IMR-90 (cell line): ENCODE data around the gene FTL. TPM values are rescaled to one million over a fixed set of nuclear protein-coding genes. Genes with fewer than 3 reads are reported as not detected.
"Not testable (repeated sequence)": the region's sequence is repeated elsewhere in the genome, so short reads cannot be mapped to it uniquely, and the experiment has no call there.

Experiments
- ATAC-seq: fragments of 200-7000 bp; cut with Tn5 transposase; 2 replicates; pipeline ENCODE4 v1.9.1; 2020; ENCODE audit warnings: low read depth, mild to moderate bottlenecking, moderate library complexity
- BruUV-seq: library from RNA; stranded (reverse); fragments of 400-500 nt; replicated peaks from 2 replicates; lab custom pipeline; 2021; lab: Mats Ljungman, UMichigan
- CTCF ChIA-PET: fragments of 300-600 bp; formaldehyde crosslinking; extraction: SDS; loops from one replicate; lab custom pipeline; 2021; ENCODE audit warnings: antibody characterized with exemption; lab: Yijun Ruan, JAX
- POLR2A ChIA-PET: fragments of 300-600 bp; sonication (Branson Sonifier 250); formaldehyde crosslinking; loops from one replicate; lab custom pipeline; 2022; ENCODE audit warnings: antibody characterized with exemption; ENCODE audit not compliant: unreplicated experiment; lab: Charles Lee
- DNase-seq: peaks from one replicate; pipeline ENCODE4 v3.0.0; 2013
- H2AFZ ChIP-seq: replicated peaks from 2 replicates; pipeline ENCODE3; 2013; ENCODE audit warnings: low read length, mild to moderate bottlenecking; ENCODE audit not compliant: poor library complexity
- H2AK5ac ChIP-seq: 2 replicates; pipeline ENCODE4 v1.6.1; 2013; ENCODE audit warnings: low read depth, low read length, inconsistent platforms
- H2AK9ac ChIP-seq: replicated peaks from 2 replicates; pipeline ENCODE3; 2013; ENCODE audit warnings: mild to moderate bottlenecking, low read depth, low read length, moderate library complexity; ENCODE audit not compliant: poor library complexity
- H2BK120ac ChIP-seq: 2 replicates; pipeline ENCODE4 v1.6.1; 2013; ENCODE audit warnings: low read depth, low read length, inconsistent platforms
- H2BK15ac ChIP-seq: 3 replicates; pipeline ENCODE4 v1.6.1; 2013; ENCODE audit warnings: low read depth, low read length, inconsistent platforms
- H2BK20ac ChIP-seq: 2 replicates; pipeline ENCODE4 v1.6.1; 2013; ENCODE audit warnings: low read depth, mild to moderate bottlenecking, inconsistent platforms, low read length, moderate library complexity
- H2BK5ac ChIP-seq: 2 replicates; pipeline ENCODE4 v1.6.1; 2013; ENCODE audit warnings: mild to moderate bottlenecking, low read depth, low read length, inconsistent platforms; ENCODE audit not compliant: poor library complexity, severe bottlenecking
- H3K14ac ChIP-seq: replicated peaks from 2 replicates; pipeline ENCODE4 v1.6.1; 2013; ENCODE audit warnings: low read depth, low read length, inconsistent platforms
- H3K18ac ChIP-seq: 2 replicates; pipeline ENCODE4 v1.6.1; 2013; ENCODE audit warnings: low read depth, low read length, control low read depth
- H3K23ac ChIP-seq: 2 replicates; pipeline ENCODE4 v1.6.1; 2013; ENCODE audit warnings: low read depth, low read length, inconsistent platforms
- H3K27ac ChIP-seq: 2 replicates; pipeline ENCODE4 v1.5.1; 2013; ENCODE audit warnings: mild to moderate bottlenecking, control low read depth, low read length; ENCODE audit not compliant: insufficient read depth
- H3K27me3 ChIP-seq: 2 replicates; pipeline ENCODE4 v1.6.1; 2013; ENCODE audit warnings: low read length; ENCODE audit not compliant: control insufficient read depth, insufficient read depth
- H3K36me3 ChIP-seq: 2 replicates; pipeline ENCODE4 v1.6.1; 2013; ENCODE audit warnings: low read length, mixed read lengths; ENCODE audit not compliant: control insufficient read depth, insufficient read depth
- H3K4ac ChIP-seq: 2 replicates; pipeline ENCODE4 v1.6.1; 2013; ENCODE audit warnings: low read depth, low read length, inconsistent platforms
- H3K4me1 ChIP-seq: 2 replicates; pipeline ENCODE4 v1.6.1; 2013; ENCODE audit warnings: low read length, mixed read lengths; ENCODE audit not compliant: control insufficient read depth, insufficient read depth
- H3K4me2 ChIP-seq: 2 replicates; pipeline ENCODE4 v1.6.1; 2013; ENCODE audit warnings: low read depth, mild to moderate bottlenecking, control low read depth, low read length, moderate library complexity
- H3K4me3 ChIP-seq: 2 replicates; pipeline ENCODE4 v1.5.1; 2013; ENCODE audit warnings: low read depth, mild to moderate bottlenecking, control low read depth, low read length, moderate library complexity; ENCODE audit not compliant: insufficient read depth
- H3K56ac ChIP-seq: 2 replicates; pipeline ENCODE4 v1.6.1; 2013; ENCODE audit warnings: low read length, inconsistent platforms; ENCODE audit not compliant: insufficient read depth; ENCODE audit errors: extremely low read depth
- H3K79me1 ChIP-seq, 2 experiments: 2 replicates each; pipeline ENCODE4 v1.6.1; 2013; ENCODE audit warnings: low read length in 2 of 2, inconsistent platforms in 1 of 2, low read depth in 1 of 2
- H3K9ac ChIP-seq: 2 replicates; pipeline ENCODE4 v1.6.1; 2013; ENCODE audit warnings: low read depth, low read length, control low read depth
- H3K9me1 ChIP-seq: 2 replicates; pipeline ENCODE4 v1.6.1; 2013; ENCODE audit warnings: low read length, inconsistent platforms; ENCODE audit not compliant: insufficient read depth
- H3K9me3 ChIP-seq: 2 replicates; pipeline ENCODE4 v1.6.1; 2013; ENCODE audit warnings: low read length; ENCODE audit not compliant: control insufficient read depth, insufficient read depth
- H4K20me1 ChIP-seq: 2 replicates; pipeline ENCODE4 v1.6.1; 2013; ENCODE audit warnings: low read length, inconsistent platforms; ENCODE audit not compliant: insufficient read depth
- H4K5ac ChIP-seq: 2 replicates; pipeline ENCODE4 v1.6.1; 2013; ENCODE audit warnings: mild to moderate bottlenecking, low read depth, low read length, control low read depth
- H4K8ac ChIP-seq, 2 experiments: 2 replicates each; pipeline ENCODE4 v1.6.1; 2013; ENCODE audit warnings: low read depth in 2 of 2, low read length in 2 of 2, control low read depth in 1 of 2, inconsistent platforms in 1 of 2
- H4K91ac ChIP-seq: 2 replicates; pipeline ENCODE4 v1.6.1; 2013; ENCODE audit warnings: low read depth, low read length, inconsistent platforms; ENCODE audit not compliant: insufficient read depth
- WGBS, 2 experiments: methylation state at CpG; one replicate each; pipeline versions ENCODE4 v1.1.5 to v1.1.7; 2013; ENCODE audit warnings: missing lambda C conversion rate in 2 of 2; ENCODE audit not compliant: insufficient read length in 1 of 2; ENCODE audit errors: extremely low coverage in 2 of 2; 5-methylcytosine and 5-hydroxymethylcytosine counted together
- dilution Hi-C: fragments of 300-500 bp; cut with HindIII; formaldehyde crosslinking; loops from one replicate; pipeline ENCODE4 v1.14.3; 2018; ENCODE audit warnings: low sequenced_read_pairs; ENCODE audit not compliant: unreplicated experiment
- in situ Hi-C: fragments of 300-500 bp; cut with MboI; formaldehyde crosslinking; loops from 3 replicates; pipeline ENCODE4 v1.14.3; 2019; ENCODE audit warnings: low sequenced_read_pairs, inconsistent platforms, mixed read lengths
- intact Hi-C: fragments of 100-400 bp; cut with micrococcal nuclease; formaldehyde crosslinking; loops from 2 replicates; pipeline ENCODE4 v1.10.0; 2022
- polyA plus RNA-seq, 3 experiments: library from polyadenylated mRNA; depleted of rRNA; stranded (reverse); fragments of >200 nt; gene quantifications; 2 replicates each; pipeline ENCODE4 v1.2.3, GENCODE V29; 2012; ENCODE audit warnings: low replicate concordance in 1 of 3
- total RNA-seq: library from RNA; depleted of rRNA; stranded (reverse); fragments of >200 nt; gene quantifications from 2 replicates; pipeline ENCODE4 v1.2.3, GENCODE V29; 2012

The FTL gene
- total and polyA plus RNA-seq, 2 of the 4 experiments (the other 2 are of a cell fraction) = 1,057 to 2,944 TPM

DNA sequence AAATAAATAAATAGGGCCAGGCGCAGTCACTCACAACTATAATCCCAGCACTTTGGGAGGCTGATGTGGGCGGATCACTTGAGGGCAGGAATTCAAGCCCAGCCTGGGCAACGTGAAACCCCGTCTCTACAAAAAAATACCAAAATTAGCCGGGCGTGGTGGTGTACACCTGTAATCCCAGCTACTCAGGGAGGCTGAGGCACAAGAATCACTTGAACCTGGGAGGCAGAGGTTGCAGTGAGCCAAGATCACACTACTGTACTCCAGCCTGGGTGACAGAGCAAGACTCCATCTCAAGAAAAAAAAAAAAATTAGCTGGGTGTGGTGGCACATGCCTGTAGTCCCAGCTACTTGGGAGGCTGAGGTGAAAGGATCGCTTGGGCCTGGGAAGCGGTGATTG is 39.2 kb upstream of the FTL start:
- Histone ChIP-seq H2BK5ac (peak overlapping the region; percentile 2), H2AFZ (peak overlapping the region; percentile 11), H2BK120ac (peak overlapping the region; percentile 2; the same call in 1 of the 2 replicates), H3K36me3 (peaks cover 20% of the 10 kb centered on the region), H2AK5ac (peak overlapping the region; percentile 84; the same call in 1 of the 2 replicates), H2AK9ac (peak overlapping the region; percentile 61), H2BK20ac (peak overlapping the region; percentile 21; the same call in 1 of the 2 replicates), H3K4ac (peak overlapping the region; percentile 76), H3K4me1 (peaks cover 11% of the 10 kb centered on the region), H3K14ac (0 out of 2 replicates have a peak overlapping the region, but pooled peaks have one; percentile 34)
- POLR2A ChIA-PET = interaction anchor here (0.6 kb wide), 1 partner anchor 35 kb away, joined by 11 read pairs; no protein-coding TSS in a partner anchor
- ATAC-seq, dilution Hi-C loops, H3K18ac ChIP-seq, H3K27me3 ChIP-seq, H2BK15ac ChIP-seq, intact Hi-C loops, H3K56ac ChIP-seq, H3K4me3 ChIP-seq, BruUV-seq, H4K91ac ChIP-seq, DNase-seq, H4K5ac ChIP-seq, H3K79me1 ChIP-seq, H4K8ac ChIP-seq, H3K9ac ChIP-seq, H3K9me3 ChIP-seq, in situ Hi-C loops, H3K9me1 ChIP-seq, H3K4me2 ChIP-seq, H3K23ac ChIP-seq, CTCF ChIA-PET, H3K27ac ChIP-seq, H4K20me1 ChIP-seq: not testable (repeated sequence)
- no CpG with 5 or more reads among the region's 8 CpGs for WGBS, 2 experiments
